NCI-H510A treated with DMSO at 0.1 percent for 48 hours (cell line): Measurements from ENCODE around the gene SYNJ2.
A peak's percentile ranks its signal among the peaks of the same experiment; 100 is the strongest.

Experiments used
- DNase-seq: peaks from one replicate; lab custom pipeline; 2025; lab: John Stamatoyannopoulos, UW

Gene SYNJ2

DNA sequence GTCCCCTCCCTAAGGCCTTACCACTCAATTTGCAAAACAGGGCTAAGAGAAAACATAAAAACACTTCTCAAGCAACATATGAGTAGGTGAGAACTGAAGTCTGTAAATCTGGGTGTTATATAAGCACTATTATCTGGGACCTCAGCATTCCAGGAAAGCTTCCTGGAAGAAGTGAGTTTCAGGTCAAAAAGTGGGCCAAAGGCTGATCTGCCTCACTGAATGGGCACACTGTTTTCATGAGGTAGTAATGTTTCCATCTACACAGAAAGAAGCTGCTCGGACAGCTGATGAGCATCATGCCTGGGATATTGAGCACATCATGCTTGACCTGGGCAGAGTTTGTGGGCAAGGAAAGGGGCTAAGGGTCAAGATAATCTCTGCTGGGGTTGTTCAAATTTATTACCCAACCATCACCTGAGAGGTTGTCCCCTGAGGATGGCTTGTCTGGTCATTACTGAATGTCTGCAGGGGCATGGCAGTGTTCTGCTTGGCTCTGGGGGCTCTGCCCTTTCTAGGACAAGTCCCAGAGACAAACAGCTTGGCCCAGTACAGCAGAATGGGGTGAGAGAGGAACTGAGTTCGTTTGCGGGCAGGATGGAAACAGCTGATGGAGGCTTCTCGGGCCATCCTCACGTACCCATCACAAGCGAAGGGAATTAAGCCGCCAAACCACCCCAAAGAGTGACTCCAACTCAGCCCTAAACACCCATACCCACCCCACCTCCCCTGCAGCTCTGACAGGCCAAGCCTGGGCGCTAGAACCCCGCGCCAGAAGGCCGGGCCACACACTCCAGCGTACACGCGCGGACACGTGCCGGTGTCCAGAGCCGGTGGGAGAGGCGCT is 1.2 kb upstream of the SYNJ2 start:
- no peak for DNase-seq

DNA sequence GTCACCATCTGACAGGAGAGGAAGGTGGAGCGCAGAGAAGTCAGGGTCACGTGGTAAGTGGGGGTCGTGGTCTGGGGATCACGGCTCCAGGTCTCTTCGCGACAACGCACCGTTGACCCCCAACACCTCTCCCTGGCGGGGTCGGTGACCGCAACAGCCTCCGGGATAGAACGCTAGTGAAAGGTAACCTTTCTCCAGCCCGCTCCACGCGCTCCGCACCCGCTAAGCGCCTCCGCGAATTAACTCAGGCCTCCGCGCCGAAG is 600 bp upstream of the SYNJ2 start:
- no peak for DNase-seq

DNA sequence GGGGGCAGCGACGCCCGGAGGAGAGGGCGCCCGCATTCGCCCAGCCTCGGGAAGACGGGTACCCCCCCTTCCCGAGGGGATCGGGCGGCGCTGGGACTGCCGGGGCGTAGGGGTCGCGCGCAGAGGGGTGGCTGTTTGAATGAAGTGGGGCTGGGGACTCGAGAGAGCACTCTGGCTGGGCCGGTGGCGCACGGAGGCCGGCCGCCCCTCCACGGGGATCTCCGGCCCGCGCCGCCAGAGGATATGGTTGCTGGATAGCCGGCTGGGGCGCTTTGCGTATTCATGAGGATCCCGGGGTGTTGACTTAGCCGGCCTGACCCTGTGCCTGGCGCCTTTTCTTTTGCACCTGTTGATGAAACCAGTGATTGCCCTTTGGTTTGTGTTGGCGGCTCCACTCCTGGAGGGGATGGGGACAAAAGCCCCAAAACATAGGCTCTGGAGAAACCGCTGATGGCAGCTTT is 469 bp downstream of the SYNJ2 start:
- DNase-seq, result peak; percentile 24

DNA sequence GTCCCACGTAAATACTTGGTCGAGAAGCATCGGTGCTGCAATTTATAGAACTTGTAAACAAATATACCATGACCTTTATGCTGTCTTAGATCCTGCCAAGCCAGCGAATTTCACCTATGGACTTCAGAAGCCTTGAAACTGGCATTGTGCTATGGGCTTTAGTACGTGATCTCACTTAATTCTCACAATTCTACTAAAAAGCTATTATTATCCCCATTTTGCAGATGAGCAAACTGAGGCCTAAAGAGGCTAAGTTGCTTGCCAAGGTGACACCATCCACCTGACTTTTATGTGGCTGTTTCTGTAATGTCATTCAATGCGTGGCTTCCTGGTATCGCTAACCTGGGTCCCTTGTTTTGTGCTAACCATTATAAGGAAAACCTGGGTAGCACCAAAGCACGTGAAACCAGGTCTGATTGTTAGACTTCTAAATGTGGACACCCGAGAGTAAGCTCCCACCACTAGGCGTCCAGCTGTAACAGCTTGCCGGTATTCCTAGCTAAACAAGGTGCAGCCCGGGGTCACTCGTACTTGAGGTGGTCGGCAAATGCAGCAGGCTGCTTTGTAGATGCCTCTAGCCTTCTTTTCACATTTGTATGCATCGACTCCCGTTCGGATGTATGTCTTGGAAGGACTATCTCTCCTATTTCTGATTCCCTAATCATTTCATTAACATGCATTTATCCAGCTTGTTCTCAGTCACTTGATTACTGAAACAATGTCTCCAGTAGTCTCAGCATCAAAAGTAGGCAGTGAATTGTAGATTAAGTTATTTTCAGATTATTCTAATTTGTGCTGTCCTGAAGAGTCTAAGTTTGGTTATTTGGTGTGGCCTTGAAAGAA is 1.1 kb downstream of the SYNJ2 start:
- peak; percentile 24 for DNase-seq

DNA sequence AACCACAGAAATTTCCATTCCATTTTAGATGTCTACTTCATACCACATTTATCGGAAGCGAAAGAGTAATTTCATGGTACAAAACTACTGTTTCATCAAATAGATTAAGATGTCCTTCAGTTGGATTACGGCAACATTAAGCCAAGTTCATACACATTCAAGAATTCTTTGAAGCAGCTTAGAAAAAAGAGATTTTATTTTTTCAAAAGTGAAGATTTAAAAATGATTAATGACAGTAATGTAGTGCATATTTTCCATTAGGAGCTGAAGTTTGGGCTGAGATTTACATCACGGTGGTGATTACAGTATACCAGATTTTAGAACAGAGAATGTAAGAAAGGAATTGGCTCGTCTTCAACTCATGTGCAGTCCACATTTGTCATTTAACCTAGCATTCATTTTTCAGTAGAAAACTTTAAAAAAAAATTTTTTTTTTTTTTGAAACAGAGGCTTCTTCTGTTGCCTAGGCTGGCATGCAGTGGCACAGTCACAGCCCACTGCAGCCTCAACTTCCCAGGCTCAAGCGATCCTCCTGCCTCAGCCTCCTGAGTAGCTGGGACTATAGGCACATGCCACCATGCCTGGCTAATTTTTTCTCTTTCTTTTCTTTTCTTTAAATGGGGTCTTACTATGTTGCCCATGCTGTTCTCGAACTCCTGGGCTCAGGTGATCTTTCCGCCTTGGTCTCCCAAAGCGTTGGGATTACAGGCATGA is 1.9 kb downstream of the SYNJ2 start:
- no peak for DNase-seq

DNA sequence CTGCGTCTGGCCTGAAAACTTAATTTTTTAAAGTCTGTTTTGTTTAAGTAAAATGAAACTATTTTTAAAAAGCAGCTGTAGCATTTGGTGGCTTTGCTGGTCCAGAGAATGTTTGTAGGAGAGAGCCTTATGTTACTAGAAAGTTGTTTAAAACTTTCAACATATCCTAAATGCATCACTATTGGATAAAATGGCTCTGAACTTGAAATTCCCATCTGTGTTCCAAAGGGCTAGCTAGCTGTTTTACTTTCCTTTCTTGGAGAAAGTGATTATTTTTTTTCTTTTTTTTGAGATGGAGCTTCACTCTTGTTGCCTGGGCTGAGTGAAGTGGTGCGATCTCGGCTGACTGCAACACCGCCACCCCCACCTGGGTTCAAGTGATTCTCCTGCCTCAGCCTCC is 2.5 kb downstream of the SYNJ2 start:
- DNase-seq, result no peak

DNA sequence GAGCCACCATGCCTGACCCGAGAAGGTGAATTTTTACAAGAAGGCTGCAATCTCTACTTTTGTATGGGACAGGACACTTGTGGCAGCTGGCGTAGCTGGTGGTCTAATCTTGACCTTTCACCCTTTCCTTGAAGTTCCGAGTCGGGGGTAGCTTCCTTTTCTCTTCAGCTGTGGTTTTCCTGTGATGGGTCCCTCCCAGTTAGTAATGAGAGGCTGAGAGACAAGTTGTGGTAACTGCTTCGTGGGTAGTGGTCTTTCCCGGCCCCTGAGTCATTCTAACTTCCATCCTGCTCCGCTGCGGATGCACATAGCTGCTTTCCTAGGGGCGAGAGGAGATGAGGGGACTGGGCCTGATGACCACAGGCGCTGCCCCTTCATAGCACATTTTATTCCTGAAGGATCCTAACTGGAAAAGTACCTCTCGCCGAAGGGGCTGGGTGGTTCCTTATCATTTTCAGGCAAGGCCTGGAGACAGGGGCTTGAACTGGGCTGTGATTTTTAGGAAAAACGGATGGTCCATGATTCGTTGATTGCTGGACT is 3.1 kb downstream of the SYNJ2 start:
- DNase-seq, result no peak

DNA sequence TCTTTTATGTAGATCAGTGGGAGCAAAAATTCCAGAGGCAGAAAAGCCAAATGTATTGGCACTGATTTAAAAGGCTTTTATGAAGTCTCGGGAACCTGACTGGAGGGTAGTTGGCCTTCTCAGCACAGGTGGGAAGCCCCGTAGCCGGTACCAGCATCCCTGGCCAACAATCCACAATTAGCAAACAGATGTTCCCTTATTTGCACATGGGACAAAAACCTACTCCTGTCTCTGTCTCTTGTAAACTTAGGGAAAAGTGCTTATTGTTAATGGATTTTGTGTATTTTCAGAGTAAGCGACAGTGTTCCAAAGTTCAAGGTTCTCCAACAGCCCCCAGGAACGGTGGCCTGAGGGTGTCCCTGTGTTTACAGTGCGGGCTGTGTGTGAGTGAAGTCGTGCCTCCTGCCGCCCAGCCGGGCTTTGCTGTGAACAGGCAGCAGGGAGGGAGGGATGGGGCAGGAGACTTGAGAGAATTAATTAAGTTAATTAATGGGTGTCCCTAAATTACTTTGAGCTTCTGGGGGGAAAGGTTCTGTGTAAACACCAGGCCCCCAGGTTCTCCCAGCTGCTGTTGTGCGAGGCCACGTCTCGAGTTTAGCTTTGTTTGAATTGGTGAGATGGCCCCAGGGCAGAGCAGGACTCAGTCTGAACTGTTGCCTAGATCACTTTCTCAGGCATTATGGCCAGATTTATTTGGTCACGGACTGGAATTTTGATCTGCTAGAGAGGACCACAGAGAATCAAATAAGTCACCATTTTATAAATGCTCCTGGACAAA is 3.9 kb downstream of the SYNJ2 start:
- DNase-seq, result no peak

DNA sequence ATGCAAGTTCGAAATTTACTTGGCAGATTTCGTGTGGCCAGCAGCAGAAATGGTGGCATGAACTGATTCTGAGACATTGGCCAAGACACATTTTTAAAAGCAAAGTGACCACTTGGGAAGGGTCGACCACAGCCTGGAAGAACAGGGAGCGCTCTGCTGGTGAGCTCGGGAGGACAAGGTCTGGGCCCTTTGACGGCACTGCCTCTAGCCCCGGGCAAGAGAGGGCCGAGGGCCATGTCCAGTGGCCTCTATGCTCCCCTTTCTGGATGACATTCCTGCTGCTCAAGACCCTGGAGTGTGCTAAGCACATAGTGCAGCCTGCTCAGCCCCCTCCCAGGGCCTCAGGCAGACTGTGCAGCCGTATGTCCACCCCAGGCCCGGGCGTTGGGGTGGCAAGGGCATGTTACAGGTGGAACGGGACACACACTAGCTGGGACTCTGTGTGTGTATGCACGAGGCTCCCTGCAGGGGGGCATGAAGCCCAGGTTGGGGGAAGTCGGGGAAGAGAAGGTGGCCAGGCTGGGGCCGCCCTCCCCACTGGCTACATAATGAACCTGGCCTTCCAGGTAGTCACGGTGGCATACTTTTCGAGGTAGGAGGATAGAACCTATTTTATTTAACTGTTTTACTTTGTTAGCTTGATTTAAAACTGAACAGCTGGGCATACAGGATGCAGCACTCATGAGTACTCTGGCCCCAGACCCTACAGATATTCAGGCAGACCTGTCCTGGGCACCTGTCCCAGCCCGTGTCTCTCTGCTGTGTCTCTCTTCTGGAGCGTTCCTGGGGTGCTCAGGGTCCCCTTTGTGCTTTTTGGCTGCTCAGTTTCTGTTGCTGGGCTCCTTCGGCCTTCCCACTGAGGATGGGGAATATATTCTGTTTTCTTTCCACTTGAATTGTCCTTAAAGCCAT is 6.4 kb downstream of the SYNJ2 start:
- no peak for DNase-seq

DNA sequence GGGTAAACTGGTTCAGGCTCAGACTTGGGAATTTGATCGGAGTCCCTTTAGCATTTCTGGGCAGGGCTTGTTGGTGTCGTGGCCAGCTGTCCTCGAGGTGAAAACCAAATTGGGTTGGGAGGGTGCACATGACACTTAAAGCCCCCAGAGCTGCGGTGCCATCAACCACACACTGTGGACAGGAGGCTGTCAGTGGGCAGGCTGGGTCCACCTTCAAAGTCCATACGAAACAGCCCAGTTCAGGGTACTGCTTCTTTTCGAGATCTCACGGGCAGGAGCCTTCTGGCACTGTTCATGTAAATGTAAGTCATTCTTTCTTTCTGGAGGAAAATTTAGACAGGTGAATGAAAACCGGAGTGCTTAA is 7.0 kb downstream of the SYNJ2 start:
- DNase-seq, result no peak

DNA sequence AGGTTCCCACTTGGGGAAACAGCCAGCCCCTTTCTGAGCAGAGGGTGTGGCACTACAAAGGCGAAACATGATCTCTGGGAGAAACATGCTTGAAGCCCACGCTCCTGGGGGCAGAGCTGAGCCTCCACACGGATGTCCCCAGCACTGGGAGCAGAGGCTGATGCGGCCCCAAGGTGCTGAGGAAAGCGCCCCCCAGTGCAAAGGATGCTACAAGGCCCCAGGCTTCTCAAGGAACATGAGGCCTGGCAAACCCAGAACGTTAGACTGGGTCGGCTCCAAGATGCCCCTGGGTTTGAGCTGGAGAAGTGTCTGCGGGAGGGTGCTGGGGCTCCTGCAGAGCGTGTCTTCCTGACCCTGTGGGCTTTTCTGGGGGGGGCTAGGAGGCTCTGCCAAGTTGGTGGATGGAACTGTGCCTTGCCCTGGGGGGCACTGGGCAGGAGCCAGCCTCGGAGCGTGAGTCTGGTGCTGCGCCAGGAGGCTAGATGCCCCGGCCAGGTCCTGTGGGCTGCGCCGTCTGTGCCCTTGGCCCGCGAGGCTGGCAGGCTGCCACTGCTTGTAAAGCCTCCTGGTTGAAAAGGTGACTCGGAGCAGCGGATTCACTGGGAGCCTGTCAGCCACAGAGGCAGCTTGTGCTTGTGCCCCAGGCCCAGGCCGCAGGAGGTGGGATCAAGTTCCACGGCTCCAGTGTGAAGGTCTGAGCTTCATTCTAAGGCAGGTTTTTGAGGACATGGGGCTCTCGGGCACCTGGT is 8.1 kb downstream of the SYNJ2 start:
- DNase-seq, result peak; percentile 35

DNA sequence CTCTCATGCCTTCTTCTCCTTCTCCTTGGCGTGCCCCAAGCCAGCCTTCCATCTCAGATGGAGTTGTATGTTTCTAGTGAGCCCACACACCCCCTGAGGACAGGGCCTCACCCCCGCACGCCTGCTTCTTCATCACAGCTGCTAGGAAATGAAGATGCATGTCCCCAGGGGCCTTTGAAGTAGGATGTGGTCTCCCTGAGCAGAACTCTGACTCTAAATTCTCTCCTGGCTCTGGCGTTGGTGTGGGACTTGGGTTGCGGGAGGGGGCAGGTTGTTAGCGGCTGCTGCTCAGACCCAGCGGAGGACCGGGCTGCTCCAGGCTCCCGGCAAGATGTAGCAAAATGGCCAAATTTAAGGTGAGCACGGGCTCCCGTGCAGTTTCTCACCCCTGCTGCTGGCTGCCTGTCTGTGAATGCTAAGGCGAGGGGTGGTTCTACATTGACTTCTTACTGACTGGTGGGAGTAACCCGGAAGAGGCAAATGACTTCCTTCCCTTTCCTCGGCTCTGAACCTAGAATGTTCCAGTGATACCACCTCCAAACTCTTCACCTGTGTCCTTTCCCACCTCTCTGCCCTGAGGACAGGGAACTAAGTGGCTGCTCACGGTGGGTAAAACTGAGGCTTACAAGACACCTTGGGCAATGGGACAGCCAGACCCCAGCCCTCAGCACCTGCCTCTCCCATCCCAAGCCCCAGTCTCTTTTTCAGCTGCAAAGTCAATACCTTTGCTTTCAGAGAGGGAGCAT is 8.8 kb downstream of the SYNJ2 start:
- DNase-seq, result no peak

DNA sequence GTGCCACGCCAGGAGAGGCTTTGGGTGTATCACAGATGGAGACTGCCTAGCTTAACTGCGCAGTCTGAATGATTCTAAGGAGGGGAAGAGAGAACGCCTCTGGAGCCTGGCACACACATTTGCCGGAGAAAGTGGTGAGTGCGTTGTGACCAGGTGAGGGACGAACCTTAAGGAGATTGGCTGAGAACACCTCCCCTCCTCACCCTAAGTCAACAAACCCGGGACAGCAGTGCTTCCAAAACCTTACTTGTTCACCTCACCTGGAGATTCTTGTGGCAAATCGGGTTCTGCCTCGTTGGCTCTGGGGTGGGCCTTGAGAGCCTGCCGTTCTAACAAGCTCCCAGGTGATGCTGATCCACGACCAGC is 9.4 kb downstream of the SYNJ2 start:
- peak; percentile 41 for DNase-seq

DNA sequence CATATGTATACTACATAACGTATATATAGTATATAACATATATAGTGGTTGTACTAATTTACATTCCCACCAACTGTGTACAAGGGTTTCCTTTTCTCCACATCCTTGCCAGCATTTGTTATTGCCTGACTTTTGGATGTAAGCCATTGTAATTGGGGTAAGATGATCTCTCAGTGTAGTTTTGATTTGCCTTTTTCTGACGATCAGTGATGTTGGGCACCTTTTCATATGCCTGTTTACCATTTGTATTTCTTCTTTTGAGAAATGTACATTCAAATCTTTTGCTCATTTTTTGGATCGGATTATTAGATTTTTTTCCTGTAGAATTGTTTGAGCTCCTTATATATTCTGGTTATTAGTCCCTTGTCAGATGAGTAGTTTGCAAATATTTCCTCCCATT is 11.4 kb downstream of the SYNJ2 start:
- DNase-seq, result no peak

DNA sequence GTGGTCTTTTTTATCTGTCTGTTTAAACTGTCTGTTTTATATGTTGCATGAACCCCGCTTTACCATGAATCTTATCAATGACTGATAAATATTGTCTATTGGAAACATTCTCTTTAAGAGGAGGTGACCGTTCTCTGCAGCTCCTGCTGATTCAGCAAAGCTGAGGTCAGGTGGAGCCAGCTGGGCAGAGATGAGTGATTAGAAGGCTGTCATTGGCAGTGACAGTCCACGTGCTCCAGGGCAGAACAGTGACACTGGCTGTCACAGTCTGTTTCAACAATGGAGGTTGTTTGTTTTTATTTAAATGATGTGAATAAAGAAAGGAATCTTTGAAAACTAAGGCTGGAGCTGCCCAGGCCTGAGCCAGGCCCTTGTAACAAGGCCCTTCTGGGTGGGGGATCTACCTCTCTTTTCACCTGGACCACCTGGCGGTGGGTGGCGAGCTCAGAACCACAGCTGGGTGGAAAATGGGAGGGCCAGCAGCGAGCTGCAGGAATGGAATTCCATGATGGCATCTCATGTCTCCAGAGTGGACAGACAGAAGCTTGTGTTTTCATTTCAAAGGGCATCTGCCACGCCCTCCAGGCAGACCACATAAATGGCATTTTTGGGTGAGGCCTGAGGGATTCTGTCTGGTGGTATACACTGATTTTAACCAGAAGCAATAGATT is 12.6 kb downstream of the SYNJ2 start:
- no peak for DNase-seq

DNA sequence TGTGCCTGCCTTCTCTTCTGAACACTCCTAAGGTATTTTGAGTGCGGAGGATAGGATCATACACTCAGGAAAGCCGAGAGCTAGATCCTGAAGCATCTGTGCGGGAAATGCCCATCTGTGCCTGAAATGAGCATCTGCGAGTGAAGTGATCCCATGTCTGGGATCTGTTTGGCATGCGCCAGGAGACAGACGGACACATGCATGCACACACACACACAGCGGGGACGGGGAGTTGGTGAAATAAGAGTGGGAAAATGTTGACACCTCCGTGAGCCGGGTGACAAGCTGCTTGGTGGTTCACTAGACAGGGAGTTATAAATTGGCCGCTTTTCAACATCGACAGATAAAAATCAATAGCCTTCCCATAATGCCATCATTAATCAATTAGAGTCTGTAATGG is 13.8 kb downstream of the SYNJ2 start:
- DNase-seq, result no peak

DNA sequence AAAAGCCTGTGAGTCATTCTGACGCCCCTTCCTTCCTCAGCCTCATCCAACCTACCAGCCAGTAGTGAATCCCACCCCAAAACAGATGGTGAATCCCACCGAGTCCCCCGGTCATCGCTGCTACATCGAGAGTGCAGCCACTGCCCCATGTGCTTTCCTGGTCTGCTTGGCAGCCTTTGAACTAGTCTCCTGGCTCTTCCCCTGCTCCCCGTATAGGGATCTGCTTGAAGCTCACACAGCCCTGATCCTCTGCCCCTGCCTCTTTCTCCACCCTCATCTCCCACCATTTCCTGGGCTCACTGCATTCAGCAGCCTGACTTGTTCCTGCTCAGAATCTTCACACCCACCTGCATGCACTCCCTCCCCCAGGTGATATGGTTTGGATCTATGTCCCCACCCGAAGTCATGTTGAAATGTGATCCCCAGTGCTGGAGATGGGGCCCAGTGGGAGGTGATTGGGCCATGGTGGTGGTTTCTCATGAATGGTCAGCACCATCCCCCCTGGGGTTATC is 14.6 kb downstream of the SYNJ2 start:
- no peak for DNase-seq

DNA sequence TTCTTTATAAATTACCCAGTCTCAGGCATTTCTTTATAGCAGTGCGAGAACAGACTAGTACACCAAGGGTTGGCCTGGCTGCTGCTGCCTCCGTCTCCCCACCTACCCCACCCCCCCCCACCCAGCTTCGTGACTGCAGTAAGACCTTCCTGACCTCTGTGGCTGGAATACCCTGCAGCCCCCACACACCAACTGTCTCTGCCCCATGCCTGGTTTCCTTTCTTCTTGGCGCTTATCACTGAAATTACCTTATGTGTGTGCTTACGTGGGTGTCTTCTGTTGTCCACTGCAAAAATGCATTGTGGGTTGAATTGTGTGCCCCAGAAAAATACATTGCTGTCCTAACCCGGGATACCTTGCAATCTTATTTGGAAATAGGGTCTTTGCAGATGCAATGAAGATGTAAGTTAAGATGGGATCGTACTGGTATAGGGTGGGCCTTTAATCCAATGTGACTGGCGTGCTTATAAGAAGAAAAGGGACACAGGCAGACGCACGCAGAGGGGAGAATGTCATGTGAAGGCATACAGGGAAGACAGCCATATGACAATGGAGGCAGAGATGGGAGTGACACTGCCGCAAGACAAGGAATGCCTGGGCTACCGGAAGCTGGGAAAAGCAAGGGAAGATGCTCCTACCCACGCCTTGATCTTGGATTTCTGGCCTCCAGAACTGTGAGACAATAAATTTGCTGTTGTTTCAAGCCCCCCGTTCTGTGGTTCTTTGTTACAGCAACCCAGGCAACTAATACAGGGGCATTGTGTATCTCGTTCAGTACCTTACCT is 15.4 kb downstream of the SYNJ2 start:
- DNase-seq, result no peak
